OCI-M1 (cell line): ENCODE results near the gene KRTAP4-7.
"Not testable (repeated sequence)": the region's sequence is repeated elsewhere in the genome, so short reads cannot be mapped to it uniquely, and the experiment has no call there.

Source experiments
- DNase-seq: peaks from one replicate; lab custom pipeline; 2025; lab: John Stamatoyannopoulos, UW

KRTAP4-7 gene

DNA sequence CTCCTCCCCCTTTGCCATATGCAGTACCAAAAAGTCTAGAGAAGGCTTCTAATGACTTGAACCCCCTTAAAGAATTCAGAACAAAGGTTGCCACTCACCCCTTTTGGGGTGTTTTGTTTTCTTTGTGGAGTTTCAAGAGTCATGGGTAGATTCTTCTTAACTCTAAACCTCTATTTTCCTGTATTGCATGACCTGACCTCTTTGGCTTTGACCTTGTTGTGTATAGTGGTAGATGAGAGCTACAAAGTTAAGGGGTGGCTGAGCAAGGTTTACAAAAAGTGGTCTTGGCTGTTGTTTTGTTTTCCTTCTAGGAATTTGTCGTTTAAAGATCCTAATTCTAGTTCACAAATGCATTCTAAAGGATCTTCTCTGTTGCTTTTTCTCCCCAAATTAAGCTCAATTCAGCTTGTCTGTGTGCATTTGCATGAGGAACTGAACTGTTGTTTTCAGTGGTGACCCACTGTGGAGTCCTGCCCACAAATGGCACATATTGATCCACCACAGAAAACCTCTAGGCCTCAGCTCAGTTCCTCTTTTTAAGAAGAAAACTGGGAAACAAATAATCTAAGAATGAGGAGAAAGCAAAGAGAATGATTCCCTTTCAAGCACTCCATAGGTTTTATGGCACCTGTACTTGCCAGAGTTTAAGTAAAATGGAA is 24.9 kb downstream of the KRTAP4-7 start:
- not testable (repeated sequence) for DNase-seq

DNA sequence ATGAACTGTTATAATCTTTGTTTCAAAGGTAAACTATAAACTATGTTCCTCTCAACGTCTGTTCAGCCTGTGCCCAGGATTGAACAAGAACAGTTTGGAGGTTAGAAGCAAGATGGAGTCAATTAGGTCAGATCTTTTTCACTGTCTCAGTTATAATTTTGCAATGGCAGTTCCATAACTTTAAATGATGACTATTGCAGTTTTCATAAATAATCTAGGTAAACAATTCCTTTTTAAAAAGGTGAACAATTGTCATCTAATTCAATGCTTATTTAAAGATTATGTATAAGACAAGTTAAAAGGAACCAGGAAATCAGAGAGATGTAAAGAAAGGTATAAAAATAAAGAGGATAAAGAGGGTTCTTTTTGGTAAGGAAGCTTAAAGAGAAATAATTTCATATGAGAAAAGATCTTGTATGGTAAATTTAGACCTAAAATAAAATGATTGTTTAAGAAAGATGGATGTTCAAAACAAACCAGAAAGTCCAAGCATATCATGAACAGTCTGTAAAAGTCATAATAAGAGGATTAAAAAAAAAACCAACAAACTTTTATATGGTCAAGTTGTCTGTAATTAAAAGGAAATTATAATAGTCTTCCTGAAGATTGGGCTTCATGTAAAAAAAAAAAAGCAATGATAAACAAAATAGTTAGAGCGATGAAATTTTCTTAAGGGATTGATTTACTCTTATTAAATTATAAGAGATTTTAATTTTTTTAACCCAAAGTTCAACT is 27.4 kb downstream of the KRTAP4-7 start:
- DNase-seq: no peak

DNA sequence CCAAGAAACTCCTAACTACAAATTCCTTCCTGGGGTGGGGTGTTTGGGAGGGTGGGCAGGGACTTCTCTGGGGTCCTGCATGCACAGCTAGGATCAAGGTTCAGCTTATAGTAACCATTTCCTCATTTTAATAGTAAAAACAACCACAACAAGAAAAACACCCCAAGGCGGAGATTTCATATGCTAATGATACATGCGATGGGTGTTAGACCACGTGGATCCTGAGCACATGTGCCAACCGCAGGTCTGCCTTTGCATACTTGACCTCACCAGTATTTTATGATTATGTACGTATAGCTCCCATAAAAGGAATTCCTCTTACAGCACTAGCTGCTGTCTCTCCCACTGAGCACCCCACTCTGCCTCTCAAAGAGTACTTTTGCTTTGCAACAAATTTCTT is 32.3 kb downstream of the KRTAP4-7 start:
- no peak for DNase-seq

DNA sequence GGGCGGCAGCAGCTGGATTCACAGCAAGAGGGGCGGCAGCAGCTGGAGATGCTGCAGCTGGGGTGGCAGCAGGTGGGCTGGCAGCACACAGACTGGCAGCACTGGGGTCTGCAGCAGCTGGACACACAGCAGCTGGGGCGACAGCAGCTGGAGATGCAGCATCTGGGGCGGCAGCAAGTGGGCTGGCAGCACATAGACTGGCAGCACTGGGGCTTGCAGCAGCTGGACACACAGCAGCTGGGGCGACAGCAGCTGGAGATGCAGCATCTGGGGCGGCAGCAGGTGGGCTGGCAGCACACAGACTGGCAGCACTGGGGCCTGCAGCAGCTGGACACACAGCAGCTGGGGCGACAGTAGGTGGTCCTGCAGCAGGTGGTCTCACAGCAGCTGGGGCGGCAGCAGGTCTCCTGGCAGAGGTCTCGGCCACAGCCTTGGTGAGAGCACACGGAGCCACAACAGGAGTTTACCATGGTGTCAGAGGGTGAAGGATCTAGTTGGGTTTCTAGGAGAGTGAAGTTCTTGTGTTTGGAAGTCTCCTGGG is 34.0 kb downstream of the KRTAP4-7 start, which contains the start of gene KRTAP4-11:
KRTAP4-11 (minus strand) TSS at position 528 of the 541 bp plus-strand sequence; CDS start at position 470, 58 bp downstream.
- not testable (repeated sequence) for DNase-seq

DNA sequence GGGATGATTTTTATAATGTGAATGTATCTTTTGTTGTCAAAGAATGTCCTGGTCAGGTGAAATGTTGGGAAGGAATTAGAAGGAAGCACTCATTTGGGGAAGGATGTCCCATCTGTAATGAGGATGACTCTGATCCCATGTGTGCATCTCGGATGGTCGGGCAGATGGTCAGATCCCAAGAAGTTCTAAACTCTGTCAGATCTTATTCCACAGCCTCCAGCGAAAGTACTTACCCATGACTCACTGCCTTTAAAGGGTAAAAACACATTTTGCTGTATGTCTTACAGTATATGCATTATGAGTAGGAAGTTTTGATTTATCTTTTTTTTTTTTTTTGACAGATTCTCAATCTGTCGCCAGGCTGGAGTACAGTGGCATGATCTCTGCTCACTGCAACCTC is 34.8 kb downstream of the KRTAP4-7 start:
- DNase-seq: no peak

DNA sequence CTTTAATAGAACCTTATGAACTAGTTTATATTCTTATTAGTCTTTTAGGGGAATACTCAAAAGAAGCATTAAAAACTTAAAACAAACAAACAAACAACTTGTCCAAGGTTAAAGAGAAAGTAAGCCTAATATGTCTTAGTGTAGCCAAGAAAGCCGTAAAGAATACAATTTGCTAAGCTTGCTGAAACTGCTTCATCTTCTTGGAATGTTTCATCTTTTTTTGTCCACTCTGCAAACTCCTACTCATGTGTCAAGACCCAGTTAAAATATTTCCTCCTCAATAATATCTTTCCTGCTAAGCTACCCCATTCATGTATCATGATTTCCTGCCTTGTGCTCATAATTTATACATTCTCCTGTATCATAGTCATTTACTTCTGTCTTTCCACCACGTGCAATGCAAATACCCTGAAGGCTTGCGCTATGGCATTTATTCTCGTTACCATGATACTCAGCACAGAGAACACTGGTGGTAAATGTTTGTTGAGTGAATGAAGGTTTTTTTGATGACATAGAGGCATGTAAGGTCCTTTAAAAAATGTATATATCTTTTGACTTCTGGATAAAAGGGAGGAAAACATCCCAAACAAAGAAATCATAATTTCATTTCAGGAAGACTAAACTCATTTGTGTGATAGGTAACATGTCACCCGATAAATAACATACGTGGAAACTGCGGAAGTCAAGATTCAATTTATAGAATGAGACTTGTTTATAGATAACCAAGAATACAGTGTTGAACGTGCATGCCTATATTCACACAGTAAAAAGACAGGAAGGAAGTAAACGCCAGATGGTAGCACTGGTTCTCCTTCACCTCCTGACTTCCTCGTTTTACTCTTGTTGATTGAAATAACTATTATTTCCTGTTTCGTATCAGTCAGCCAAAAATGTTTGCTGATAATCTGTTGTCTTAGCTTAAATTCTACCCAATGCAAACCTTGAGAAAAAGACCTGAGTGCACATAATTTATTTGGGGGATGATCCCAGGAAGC is 36.0 kb downstream of the KRTAP4-7 start:
- DNase-seq: peak; percentile 11

DNA sequence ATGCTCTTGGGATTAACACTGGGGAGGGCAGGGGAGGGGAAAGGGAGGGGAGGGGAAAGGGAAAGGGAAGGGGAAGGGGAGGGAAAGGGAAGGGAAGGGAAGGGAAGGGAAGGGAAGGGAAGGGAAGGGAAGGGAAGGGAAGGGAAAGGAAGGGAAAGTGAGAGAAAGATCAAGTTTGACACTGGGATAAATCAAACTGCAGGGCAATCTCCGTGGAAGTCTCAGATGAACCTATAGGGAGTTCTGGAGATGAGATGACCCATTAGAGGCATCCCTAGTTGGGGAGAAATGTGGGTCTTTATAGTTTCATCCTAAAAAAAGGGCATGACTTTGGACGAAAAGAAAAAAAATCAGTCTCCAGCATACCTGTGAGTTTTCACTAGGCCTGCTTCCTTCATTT is 37.8 kb downstream of the KRTAP4-7 start:
- no peak for DNase-seq

DNA sequence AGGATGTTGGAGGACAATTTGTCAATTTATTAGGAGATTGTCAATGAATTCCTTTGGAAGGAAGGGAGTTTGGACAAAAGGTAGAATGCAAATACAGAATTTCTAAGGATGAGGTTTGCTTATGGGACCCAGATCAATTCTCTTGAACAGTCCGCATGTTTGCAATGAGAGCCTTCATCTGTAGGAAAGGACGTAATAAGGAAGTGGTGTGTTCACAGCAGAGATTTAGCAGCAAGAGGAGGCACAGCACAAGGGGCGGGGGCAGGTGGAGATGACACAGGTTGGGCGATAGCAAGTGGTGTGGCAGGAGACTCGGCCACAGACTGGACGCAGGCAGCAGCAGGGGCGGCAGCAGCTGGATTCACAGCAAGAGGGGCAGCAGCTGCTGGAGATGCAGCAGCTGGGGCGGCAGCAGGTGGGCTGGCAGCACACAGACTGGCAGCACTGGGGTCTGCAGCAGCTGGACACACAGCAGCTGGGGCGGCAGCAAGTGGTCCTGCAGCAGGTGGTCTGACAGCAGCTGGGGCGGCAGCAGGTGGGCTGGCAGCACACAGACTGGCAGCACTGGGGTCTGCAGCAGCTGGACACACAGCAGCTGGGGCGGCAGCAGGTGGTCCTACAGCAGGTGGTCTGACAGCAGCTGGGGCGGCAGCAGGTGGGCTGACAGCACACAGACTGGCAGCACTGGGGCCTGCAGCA is 39.5 kb downstream of the KRTAP4-7 start:
- DNase-seq: not testable (repeated sequence)

DNA sequence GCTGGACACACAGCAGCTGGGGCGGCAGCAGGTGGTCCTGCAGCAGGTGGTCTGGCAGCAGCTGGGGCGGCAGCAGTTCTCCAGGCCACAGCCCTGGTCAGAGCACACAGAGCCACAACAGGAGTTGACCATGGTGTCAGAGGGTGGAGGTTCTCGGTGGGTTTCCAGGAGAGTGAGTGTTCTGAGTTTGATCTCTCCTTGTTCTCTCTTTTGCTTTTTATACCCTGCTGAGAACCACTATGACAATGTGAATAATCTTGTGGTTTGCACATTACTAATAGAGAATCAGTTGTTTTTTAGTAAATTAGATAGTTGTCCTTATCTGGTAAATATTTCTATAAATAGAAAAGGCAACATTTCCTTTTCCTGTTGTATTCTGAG is 40.0 kb downstream of the KRTAP4-7 start, which contains the start of gene KRTAP4-12:
KRTAP4-12 (minus strand) TSS at position 192 of the 381 bp plus-strand sequence; CDS start at position 132, 60 bp downstream.
- not testable (repeated sequence) for DNase-seq

DNA sequence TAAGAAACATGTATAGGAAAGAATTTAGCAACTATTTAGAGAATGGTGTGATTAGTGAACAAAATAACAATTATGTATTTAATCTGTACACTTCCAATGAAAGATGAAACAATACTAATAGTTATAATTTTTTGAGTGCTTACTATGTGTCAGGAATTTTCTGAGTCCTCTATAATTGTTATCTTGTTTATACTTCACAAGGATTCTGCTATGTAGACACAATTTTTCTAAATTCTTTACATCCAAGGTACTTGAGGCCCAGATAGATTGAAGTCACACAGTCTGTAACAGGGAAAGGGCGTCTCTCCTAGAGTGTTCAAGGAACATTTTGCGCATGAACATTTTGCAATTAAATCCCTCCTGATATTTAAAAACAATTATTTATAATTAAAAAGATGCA is 41.1 kb downstream of the KRTAP4-7 start:
- no peak for DNase-seq

DNA sequence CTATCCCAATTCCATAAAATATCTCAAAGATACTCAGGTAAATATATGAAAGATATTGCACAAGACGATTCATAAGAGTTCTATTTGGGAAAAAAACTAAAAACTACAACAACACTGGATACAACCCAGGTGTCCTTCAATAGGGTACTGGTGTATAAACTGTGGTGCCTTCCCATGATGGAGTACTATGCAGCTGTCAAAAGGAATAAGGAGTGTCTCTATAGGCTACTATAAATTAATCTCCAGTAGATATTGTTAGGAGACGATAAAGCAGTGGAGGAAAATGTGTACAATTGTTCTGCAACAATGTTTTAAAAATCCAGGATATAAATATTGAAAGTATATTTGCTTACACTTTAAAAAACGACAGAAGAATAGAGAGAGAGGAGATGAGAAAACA is 42.5 kb downstream of the KRTAP4-7 start:
- DNase-seq: no peak

DNA sequence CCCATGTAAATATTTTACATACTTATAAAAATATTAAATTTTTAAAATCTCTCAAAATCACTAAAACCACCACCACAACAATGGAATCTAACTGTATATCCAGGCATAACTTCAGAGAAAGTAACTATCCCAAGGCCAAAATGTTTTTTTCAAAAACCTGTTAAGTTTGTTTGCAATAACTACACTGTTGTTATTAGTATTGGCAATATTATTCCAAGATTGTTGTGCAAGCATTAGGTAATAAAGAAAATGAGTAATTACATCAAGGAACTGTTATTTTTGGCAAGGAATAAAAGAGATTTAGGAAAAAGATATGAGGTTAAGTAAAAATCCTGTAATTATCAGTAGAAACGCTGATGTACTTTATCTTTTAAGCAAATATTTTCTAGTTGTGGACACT is 43.4 kb downstream of the KRTAP4-7 start:
- no peak for DNase-seq

DNA sequence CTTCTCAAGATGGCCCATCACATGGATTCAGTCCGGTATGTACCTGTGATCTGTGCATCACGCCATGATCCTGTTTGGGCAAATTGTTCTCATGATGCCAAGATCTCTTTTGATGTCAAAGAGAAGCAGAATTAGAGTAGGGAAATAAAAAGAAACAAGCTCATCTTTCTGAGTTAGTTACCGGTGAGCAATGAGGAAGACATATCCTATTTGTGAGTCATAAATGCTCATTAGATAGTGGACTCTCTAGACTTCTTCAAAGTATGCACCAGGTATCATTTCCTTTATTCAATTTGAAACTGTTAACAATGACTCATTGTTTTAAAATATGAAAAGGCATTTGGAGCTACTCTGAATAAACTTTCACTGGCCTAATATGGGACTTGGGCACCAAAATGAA is 48.0 kb downstream of the KRTAP4-7 start:
- no peak for DNase-seq

DNA sequence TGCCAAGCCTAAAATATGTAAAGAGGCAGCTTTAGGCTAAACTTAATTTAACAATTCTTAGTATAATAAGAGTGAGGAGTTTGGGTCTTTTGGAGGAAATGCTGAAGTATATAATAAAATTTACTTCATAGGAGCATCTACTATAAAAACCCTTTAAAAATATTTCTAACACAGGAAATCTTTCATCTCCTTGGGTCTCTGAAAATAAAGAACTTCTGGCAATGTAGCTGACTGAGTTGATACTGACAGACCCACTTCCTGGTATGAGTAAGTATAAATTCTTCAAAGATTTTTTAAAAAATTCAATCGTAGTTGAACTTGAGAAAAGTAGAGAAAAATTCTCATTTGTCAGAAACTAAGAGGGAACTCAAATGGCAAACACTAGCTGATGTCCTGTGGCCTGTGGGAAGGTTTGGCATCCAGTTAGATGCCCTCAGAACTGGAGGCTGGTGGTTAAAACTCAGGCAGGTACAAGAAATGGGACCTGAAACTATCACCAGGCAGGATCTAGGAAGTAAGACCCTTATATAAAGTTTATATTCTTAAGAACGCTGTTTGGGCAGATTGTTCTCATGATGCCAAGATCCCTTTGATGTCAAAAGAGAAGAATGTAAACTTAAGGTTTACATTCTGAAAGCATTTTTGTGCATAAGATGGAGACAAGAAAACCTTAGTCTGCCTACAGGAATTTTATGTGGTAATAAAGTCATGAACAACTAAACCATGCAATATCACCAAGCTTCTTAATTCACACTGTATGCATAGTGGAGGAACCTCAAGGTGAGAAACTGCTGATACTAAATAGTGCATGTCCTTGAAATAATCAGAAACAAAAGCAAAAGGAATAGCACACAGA is 50.2 kb downstream of the KRTAP4-7 start:
- no peak for DNase-seq
